ENCODE measurements around the gene SLC23A1.
"Not testable (repeated sequence)": the region's sequence is repeated elsewhere in the genome, so short reads cannot be mapped to it uniquely, and the experiment has no call there.

DNA sequence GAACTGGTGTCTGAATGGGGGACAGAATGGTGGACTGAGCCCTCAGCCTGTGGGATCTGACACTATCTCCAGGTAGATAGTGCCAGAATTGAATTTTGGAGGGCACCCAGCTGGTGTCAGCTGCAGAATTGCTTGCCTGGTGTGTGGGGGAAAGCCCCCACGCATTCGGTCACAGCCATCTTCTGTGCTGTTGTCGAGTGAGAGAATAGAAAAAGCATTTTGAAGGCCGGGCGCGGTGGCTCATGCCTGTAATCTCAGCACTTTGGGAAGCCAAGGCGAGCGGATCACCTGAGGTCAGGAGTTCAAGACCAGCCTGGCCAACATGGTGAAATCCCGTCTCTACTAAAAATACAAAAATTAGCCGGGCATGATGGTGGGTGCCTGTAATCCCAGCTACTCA, 3.9 kb upstream of the SLC23A1 start:
- TF ChIP-seq, protein P1, sequence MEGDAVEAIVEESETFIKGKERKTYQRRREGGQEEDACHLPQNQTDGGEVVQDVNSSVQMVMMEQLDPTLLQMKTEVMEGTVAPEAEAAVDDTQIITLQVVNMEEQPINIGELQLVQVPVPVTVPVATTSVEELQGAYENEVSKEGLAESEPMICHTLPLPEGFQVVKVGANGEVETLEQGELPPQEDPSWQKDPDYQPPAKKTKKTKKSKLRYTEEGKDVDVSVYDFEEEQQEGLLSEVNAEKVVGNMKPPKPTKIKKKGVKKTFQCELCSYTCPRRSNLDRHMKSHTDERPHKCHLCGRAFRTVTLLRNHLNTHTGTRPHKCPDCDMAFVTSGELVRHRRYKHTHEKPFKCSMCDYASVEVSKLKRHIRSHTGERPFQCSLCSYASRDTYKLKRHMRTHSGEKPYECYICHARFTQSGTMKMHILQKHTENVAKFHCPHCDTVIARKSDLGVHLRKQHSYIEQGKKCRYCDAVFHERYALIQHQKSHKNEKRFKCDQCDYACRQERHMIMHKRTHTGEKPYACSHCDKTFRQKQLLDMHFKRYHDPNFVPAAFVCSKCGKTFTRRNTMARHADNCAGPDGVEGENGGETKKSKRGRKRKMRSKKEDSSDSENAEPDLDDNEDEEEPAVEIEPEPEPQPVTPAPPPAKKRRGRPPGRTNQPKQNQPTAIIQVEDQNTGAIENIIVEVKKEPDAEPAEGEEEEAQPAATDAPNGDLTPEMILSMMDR (IDR thresholded peaks at IDR 0.05; ENCODE audit: insufficient read depth, low read length): not testable (repeated sequence)
- not testable (repeated sequence) for TF ChIP-seq POLR2AphosphoS5 (IDR thresholded peaks at IDR 0.05; ENCODE audit: low read depth); REST (IDR thresholded peaks at IDR 0.05; ENCODE audit: insufficient replicate concordance, low read depth); SPI1 (IDR thresholded peaks at IDR 0.05; ENCODE audit: borderline replicate concordance, low read depth)

All from HL-60 (cell line).